ENCODE results near the gene HDX. TPM values are rescaled to one million over a fixed set of nuclear protein-coding genes. Genes with fewer than 3 reads are reported as not detected.

Gene HDX
- total and polyA plus RNA-seq, 2 of the 13 experiments (the other 11 are each of a cell fraction or from before 2014, with no cell fraction given), result 0.20 TPM; not detected in 1

GRCh38 chrX:84358271-84358670 is 144.0 kb downstream of the HDX start:
- Histone ChIP-seq H3K9me3 (ENCODE audit: low read length) (no peaks in the 10 kb centered on the region), H3K27me3 (ENCODE audit: control insufficient read depth in 1 of 2, insufficient read depth in 2 of 2, low read length in 2 of 2) (no peaks in the 10 kb centered on the region), H3K4me2 (ENCODE audit: low read depth, low read length) (no peak overlapping the region), H3K9ac (ENCODE audit: insufficient read depth, low read depth, low read length) (no peak overlapping the region), H3K27ac (ENCODE audit: extremely low read length, insufficient read depth, low read length) (no peak overlapping the region), H3K4me1 (ENCODE audit: insufficient read depth, low read length) (no peaks in the 10 kb centered on the region), H3K79me2 (ENCODE audit: insufficient read depth, low read length) (no peaks in the 10 kb centered on the region), H2AFZ (ENCODE audit: low read length) (no peak overlapping the region), H4K20me1 (ENCODE audit: insufficient read depth, low read length) (no peaks in the 10 kb centered on the region), H3K4me3 (replicated peaks in 1 of 3; ENCODE audit: insufficient read depth in 1 of 3, low read depth in 2 of 3, low read length in 3 of 3) (no peak overlapping the region), H3K36me3 (replicated peaks in 1 of 2; ENCODE audit: control insufficient read depth in 1 of 2, insufficient read depth in 2 of 2, low read length in 2 of 2) (no peaks in the 10 kb centered on the region)
- no TSS peak for BruUV-seq (replicated peaks)
- no peak for FAIRE-seq
- no peak for TF ChIP-seq ETS1 (CRISPR knock-in tag; IDR thresholded peaks at IDR 0.05)
- DNase-seq (ENCODE audit: low spot score), result no peak
- in situ Hi-C loops (cut with HindIII; ENCODE audit: extremely low pct_ligation_motif_present, low pct_unique_long_range_greater_than_20kb), result no loop called here
- ChIA-PET POLR2A (no interaction called here), CTCF (ENCODE audit: low intra/inter-chr PET ratio, low total read pairs) (no interaction called here)
- ATAC-seq, result no peak
- WGBS (ENCODE audit: low lambda C conversion rate), result 0% methylated on average over 1 of the region's 1 CpG
- intact Hi-C loops (cut with micrococcal nuclease; ENCODE audit: unreplicated experiment), result no loop called here

GRCh38 chrX:84357296-84357695 is 145.0 kb downstream of the HDX start:
- intact Hi-C loops (cut with micrococcal nuclease; ENCODE audit: unreplicated experiment), result no loop called here
- BruUV-seq (replicated peaks), result no TSS peak
- FAIRE-seq (no peak), ATAC-seq (no peak), DNase-seq (ENCODE audit: low spot score) (no peak)
- no peak overlapping the region for H2AFZ ChIP-seq (ENCODE audit: low read length)
- H3K4me2 ChIP-seq (ENCODE audit: low read depth, low read length), result no peak overlapping the region
- no peaks in the 10 kb centered on the region for H3K79me2 ChIP-seq (ENCODE audit: insufficient read depth, low read length)
- no peaks in the 10 kb centered on the region for H3K9me3 ChIP-seq (ENCODE audit: low read length)
- no peaks in the 10 kb centered on the region for H4K20me1 ChIP-seq (ENCODE audit: insufficient read depth, low read length)
- no peaks in the 10 kb centered on the region for H3K4me1 ChIP-seq (ENCODE audit: insufficient read depth, low read length)
- no peak overlapping the region for H3K27ac ChIP-seq (ENCODE audit: extremely low read length, insufficient read depth, low read length)
- in situ Hi-C loops (cut with HindIII; ENCODE audit: extremely low pct_ligation_motif_present, low pct_unique_long_range_greater_than_20kb), result no loop called here
- ChIA-PET CTCF (ENCODE audit: low intra/inter-chr PET ratio, low total read pairs) (no interaction called here), POLR2A (no interaction called here)
- H3K4me3 ChIP-seq (replicated peaks in 1 of 3; ENCODE audit: insufficient read depth in 1 of 3, low read depth in 2 of 3, low read length in 3 of 3), result no peak overlapping the region
- no peaks in the 10 kb centered on the region for H3K36me3 ChIP-seq (replicated peaks in 1 of 2; ENCODE audit: control insufficient read depth in 1 of 2, insufficient read depth in 2 of 2, low read length in 2 of 2)
- no peak overlapping the region for H3K9ac ChIP-seq (ENCODE audit: insufficient read depth, low read depth, low read length)
- H3K27me3 ChIP-seq (ENCODE audit: control insufficient read depth in 1 of 2, insufficient read depth in 2 of 2, low read length in 2 of 2), result no peaks in the 10 kb centered on the region
- TF ChIP-seq, protein P1, sequence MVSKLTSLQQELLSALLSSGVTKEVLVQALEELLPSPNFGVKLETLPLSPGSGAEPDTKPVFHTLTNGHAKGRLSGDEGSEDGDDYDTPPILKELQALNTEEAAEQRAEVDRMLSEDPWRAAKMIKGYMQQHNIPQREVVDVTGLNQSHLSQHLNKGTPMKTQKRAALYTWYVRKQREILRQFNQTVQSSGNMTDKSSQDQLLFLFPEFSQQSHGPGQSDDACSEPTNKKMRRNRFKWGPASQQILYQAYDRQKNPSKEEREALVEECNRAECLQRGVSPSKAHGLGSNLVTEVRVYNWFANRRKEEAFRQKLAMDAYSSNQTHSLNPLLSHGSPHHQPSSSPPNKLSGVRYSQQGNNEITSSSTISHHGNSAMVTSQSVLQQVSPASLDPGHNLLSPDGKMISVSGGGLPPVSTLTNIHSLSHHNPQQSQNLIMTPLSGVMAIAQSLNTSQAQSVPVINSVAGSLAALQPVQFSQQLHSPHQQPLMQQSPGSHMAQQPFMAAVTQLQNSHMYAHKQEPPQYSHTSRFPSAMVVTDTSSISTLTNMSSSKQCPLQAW (CRISPR knock-in tag; IDR thresholded peaks at IDR 0.05), result no peak
- TF ChIP-seq ZBTB38 (CRISPR knock-in tag; IDR thresholded peaks at IDR 0.05) (no peak), JARID2 (CRISPR knock-in tag; IDR thresholded peaks at IDR 0.05; ENCODE audit: insufficient replicate concordance) (no peak), HDAC1 (CRISPR knock-in tag; IDR thresholded peaks at IDR 0.05) (no peak), ZNF44 (CRISPR knock-in tag; IDR thresholded peaks at IDR 0.05) (no peak), RFX3 (CRISPR knock-in tag; IDR thresholded peaks at IDR 0.05) (no peak), CC2D1A (CRISPR knock-in tag; IDR thresholded peaks at IDR 0.05) (no peak), ZFAT (CRISPR knock-in tag; conservative IDR thresholded peaks at IDR 0.05) (no peak), ZNF598 (CRISPR knock-in tag; IDR thresholded peaks at IDR 0.05; ENCODE audit: borderline replicate concordance) (no peak), CBX1 (IDR thresholded peaks at IDR 0.05; ENCODE audit: low read depth) (no peak)
- TF ChIP-seq, protein P2, sequence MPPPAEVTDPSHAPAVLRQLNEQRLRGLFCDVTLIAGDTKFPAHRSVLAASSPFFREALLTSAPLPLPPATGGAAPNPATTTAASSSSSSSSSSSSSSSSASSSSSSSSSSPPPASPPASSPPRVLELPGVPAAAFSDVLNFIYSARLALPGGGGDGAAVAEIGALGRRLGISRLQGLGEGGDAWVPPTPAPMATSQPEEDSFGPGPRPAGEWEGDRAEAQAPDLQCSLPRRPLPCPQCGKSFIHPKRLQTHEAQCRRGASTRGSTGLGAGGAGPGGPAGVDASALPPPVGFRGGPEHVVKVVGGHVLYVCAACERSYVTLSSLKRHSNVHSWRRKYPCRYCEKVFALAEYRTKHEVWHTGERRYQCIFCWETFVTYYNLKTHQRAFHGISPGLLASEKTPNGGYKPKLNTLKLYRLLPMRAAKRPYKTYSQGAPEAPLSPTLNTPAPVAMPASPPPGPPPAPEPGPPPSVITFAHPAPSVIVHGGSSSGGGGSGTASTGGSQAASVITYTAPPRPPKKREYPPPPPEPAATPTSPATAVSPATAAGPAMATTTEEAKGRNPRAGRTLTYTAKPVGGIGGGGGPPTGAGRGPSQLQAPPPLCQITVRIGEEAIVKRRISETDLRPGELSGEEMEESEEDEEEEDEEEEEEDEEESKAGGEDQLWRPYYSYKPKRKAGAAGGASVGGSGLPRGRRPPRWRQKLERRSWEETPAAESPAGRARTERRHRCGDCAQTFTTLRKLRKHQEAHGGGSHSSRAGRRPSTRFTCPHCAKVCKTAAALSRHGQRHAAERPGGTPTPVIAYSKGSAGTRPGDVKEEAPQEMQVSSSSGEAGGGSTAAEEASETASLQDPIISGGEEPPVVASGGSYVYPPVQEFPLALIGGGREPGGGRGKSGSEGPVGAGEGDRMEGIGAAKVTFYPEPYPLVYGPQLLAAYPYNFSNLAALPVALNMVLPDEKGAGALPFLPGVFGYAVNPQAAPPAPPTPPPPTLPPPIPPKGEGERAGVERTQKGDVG (CRISPR knock-in tag; IDR thresholded peaks at IDR 0.05; ENCODE audit: borderline replicate concordance), result no peak
